Esophagus squamous epithelium (tissue), 5 donors: ENCODE measurements around the gene PRR19. TPM values are rescaled to one million over a fixed set of nuclear protein-coding genes. Genes with fewer than 3 reads are reported as not detected.

ENCODE experiments used
- DNase-seq: peaks from one replicate; lab custom pipeline; 2025; lab: John Stamatoyannopoulos, UW
- H3K27ac ChIP-seq, 4 donors: fragments of 200-600 bp; sonication (generic); one replicate each; pipeline ENCODE4 v1.5.1; 2016 to 2019; ENCODE audit warnings: mild to moderate bottlenecking in 1 of 4
- H3K27me3 ChIP-seq, 4 donors: fragments of 200-600 bp; sonication (generic); 1 replicate in 3 of 4; 2 replicates in 1 of 4; pipeline versions ENCODE4 v1.5.1 to v1.6.0; 2017 to 2021; ENCODE audit warnings: antibody characterized with exemption in 1 of 4
- H3K36me3 ChIP-seq, 3 donors: fragments of 200-600 bp; sonication (generic); one replicate each; pipeline ENCODE4 v1.5.1; 2016 to 2019
- H3K4me1 ChIP-seq, 3 donors: fragments of 200-600 bp; sonication (generic); one replicate each; pipeline ENCODE4 v1.5.1; 2017 to 2019
- H3K4me3 ChIP-seq, 4 donors: fragments of 200-600 bp; sonication (generic); 1 replicate in 3 of 4; 2 replicates in 1 of 4; pipeline ENCODE4 v1.5.1; 2016 to 2019; ENCODE audit warnings: mild to moderate bottlenecking in 2 of 4, moderate library complexity in 1 of 4
- H3K9me3 ChIP-seq, 3 donors: fragments of 200-600 bp; sonication (generic); one replicate each; pipeline ENCODE4 v1.5.1; 2016 to 2019
- CTCF ChIP-seq, 6 experiments: fragments of 450-650 bp in 4 of 6; fragments of 200-600 bp in 2 of 6; sonication (generic) in 2 of 6; IDR thresholded peaks; one replicate each; pipeline ENCODE4 v1.5.1; 2016 to 2019; ENCODE audit warnings: antibody characterized with exemption in 6 of 6, mild to moderate bottlenecking in 4 of 6, moderate library complexity in 4 of 6
- POLR2A ChIP-seq, 4 donors: fragments of 450-650 bp; IDR thresholded peaks; one replicate each; pipeline ENCODE4 v1.6.1; 2017; ENCODE audit warnings: antibody characterized with exemption in 4 of 4, mild to moderate bottlenecking in 4 of 4, moderate library complexity in 3 of 4
- WGBS, 2 donors: methylation state at CpG; one replicate each; pipeline ENCODE4 v1.1.5; 2018; 5-methylcytosine and 5-hydroxymethylcytosine counted together
- intact Hi-C: fragments of 100-400 bp; cut with DNase I; formaldehyde crosslinking; loops from one replicate; pipeline ENCODE4 v1.15.0; 2022
- total RNA-seq, 4 donors: library from RNA; depleted of rRNA; stranded (reverse); fragments of >200 nt; gene quantifications; one replicate each; pipeline ENCODE4 v1.1.0, GENCODE V29; 2016
- donor health status: DM: yes; HTN: yes; CAD: no.

PRR19 gene
- total RNA-seq, 4 donors from 2014 or later, result 0.75 to 1.0 (median 0.82) TPM

- Histone ChIP-seq H3K36me3 (peaks cover 32 to 58% (median 33%) of the 10 kb centered on the region in 3 donors), H3K4me3 (no peak overlapping the region), H3K4me1 (peaks cover 0 to 22% (median 6%) of the 10 kb centered on the region in 3 donors), H3K27me3 (no peaks in the 10 kb centered on the region), H3K9me3 (no peaks in the 10 kb centered on the region), H3K27ac (no peak overlapping the region)
- DNase-seq, result no peak
- intact Hi-C loops, result loop anchor here (10.0 kb wide), 1 partner anchor 51 kb away; the partner anchor contains the start of gene GSK3A
- 100% methylated on average over 1 to 2 of the region's 6 CpGs for WGBS, 2 donors
- TF ChIP-seq CTCF (IDR thresholded peaks at IDR 0.05) (peak; percentile 88 to 97 (median 93)), POLR2A (IDR thresholded peaks at IDR 0.05) (no peak)
Measured at GRCh38 chr19:42295831-42296525, 6.0 kb upstream of the PRR19 start.

GRCh38 chr19:42297039-42297438, 4.9 kb upstream of the PRR19 start:
- no peak for DNase-seq
- 85 to 88% methylated on average over 6 to 15 of the region's 15 CpGs for WGBS, 2 donors
- H3K36me3 ChIP-seq, result peaks cover 25 to 47% (median 28%) of the 10 kb centered on the region in 3 donors
- H3K27me3 ChIP-seq, result no peaks in the 10 kb centered on the region
- no peaks in the 10 kb centered on the region for H3K9me3 ChIP-seq
- TF ChIP-seq CTCF (IDR thresholded peaks at IDR 0.05), result no peak
- no peak for TF ChIP-seq POLR2A (IDR thresholded peaks at IDR 0.05)
- H3K4me1 ChIP-seq, result peaks cover 0 to 20% (median 2%) of the 10 kb centered on the region in 3 donors
- no peak overlapping the region for H3K4me3 ChIP-seq
- intact Hi-C loops, result loop anchor here (10.0 kb wide), 1 partner anchor 52 kb away; the partner anchor contains the start of gene GSK3A
- no peak overlapping the region for H3K27ac ChIP-seq

GRCh38 chr19:42303101-42303464, 1.2 kb downstream of the PRR19 start:
- TF ChIP-seq POLR2A (IDR thresholded peaks at IDR 0.05), result no peak
- no peak for TF ChIP-seq CTCF (IDR thresholded peaks at IDR 0.05)
- H3K27me3 ChIP-seq, result no peaks in the 10 kb centered on the region
- no peaks in the 10 kb centered on the region for H3K9me3 ChIP-seq
- no peaks in the 10 kb centered on the region for H3K36me3 ChIP-seq
- intact Hi-C loops, result no loop called here
- H3K4me3 ChIP-seq, result peak overlapping the region in 2 of 4 donors; percentile 62 to 68
- no peak for DNase-seq
- H3K4me1 ChIP-seq, result peaks cover 7 to 31% (median 8%) of the 10 kb centered on the region in 3 donors
- peak overlapping the region in 2 of 4 donors; percentile 48 to 80 for H3K27ac ChIP-seq
- WGBS, 2 donors, result 59 to 81% methylated on average over 11 of the region's 11 CpGs

- H3K27ac ChIP-seq, result no peak overlapping the region
- WGBS, 2 donors, result 70 to 74% methylated on average over 8 of the region's 8 CpGs
- no peak for DNase-seq
- TF ChIP-seq POLR2A (IDR thresholded peaks at IDR 0.05) (no peak), CTCF (IDR thresholded peaks at IDR 0.05) (no peak)
- H3K4me1 ChIP-seq, result peaks cover 7 to 31% (median 8%) of the 10 kb centered on the region in 3 donors
- H3K36me3 ChIP-seq, result no peaks in the 10 kb centered on the region
- no peak overlapping the region for H3K4me3 ChIP-seq
- no peaks in the 10 kb centered on the region for H3K27me3 ChIP-seq
- intact Hi-C loops, result no loop called here
- no peaks in the 10 kb centered on the region for H3K9me3 ChIP-seq
Measured at GRCh38 chr19:42303876-42304275, 1.9 kb downstream of the PRR19 start.

GRCh38 chr19:42306646-42307045, 4.7 kb downstream of the PRR19 start:
- intact Hi-C loops, result no loop called here
- Histone ChIP-seq H3K27ac (no peak overlapping the region), H3K4me3 (no peak overlapping the region), H3K36me3 (no peaks in the 10 kb centered on the region), H3K9me3 (no peaks in the 10 kb centered on the region), H3K27me3 (peaks cover 0 to 15% (median 0%) of the 10 kb centered on the region in 4 donors), H3K4me1 (peaks cover 6 to 21% (median 7%) of the 10 kb centered on the region in 3 donors)
- 85 to 93% methylated on average over 19 to 20 of the region's 22 CpGs for WGBS, 2 donors
- DNase-seq, result no peak
- TF ChIP-seq CTCF (IDR thresholded peaks at IDR 0.05) (no peak), POLR2A (IDR thresholded peaks at IDR 0.05) (no peak)
